ENCODE data around the gene NOM1.

Gene NOM1

GRCh38 chr7:157016024-157016351, 66.5 kb downstream of the NOM1 start:
- Histone ChIP-seq H3K27ac (no peak overlapping the region), H3K36me3 (no peaks in the 10 kb centered on the region), H3K9me3 (no peaks in the 10 kb centered on the region), H3K27me3 (peaks cover 100% of the 10 kb centered on the region), H3K4me3 (ENCODE audit: low read depth in 1 of 2, low read length in 1 of 2) (no peak overlapping the region), H3K4me1 (ENCODE audit: control insufficient read depth in 1 of 2, insufficient read depth in 1 of 2, low read depth in 1 of 2, low read length in 1 of 2) (peaks cover 20 to 33% of the 10 kb centered on the region in 2 experiments)
- TF ChIP-seq CTCF (IDR thresholded peaks at IDR 0.05), result no peak

GRCh38 chr7:157016352-157017041, 67.0 kb downstream of the NOM1 start:
- H3K36me3 ChIP-seq, result no peaks in the 10 kb centered on the region
- no peak overlapping the region for H3K27ac ChIP-seq
- no peak overlapping the region for H3K4me3 ChIP-seq (ENCODE audit: low read depth in 1 of 2, low read length in 1 of 2)
- H3K4me1 ChIP-seq (ENCODE audit: control insufficient read depth in 1 of 2, insufficient read depth in 1 of 2, low read depth in 1 of 2, low read length in 1 of 2), result peaks cover 19 to 33% of the 10 kb centered on the region in 2 experiments
- TF ChIP-seq CTCF (IDR thresholded peaks at IDR 0.05), result no peak
- H3K9me3 ChIP-seq, result no peaks in the 10 kb centered on the region
- peaks cover 100% of the 10 kb centered on the region for H3K27me3 ChIP-seq

- Histone ChIP-seq H3K27me3 (peaks cover 100% of the 10 kb centered on the region), H3K9me3 (no peaks in the 10 kb centered on the region), H3K36me3 (no peaks in the 10 kb centered on the region), H3K4me3 (ENCODE audit: low read depth in 1 of 2, low read length in 1 of 2) (no peak overlapping the region), H3K4me1 (ENCODE audit: control insufficient read depth in 1 of 2, insufficient read depth in 1 of 2, low read depth in 1 of 2, low read length in 1 of 2) (peaks cover 21 to 39% of the 10 kb centered on the region in 2 experiments), H3K27ac (no peak overlapping the region)
- no peak for TF ChIP-seq CTCF (IDR thresholded peaks at IDR 0.05)
Measured at GRCh38 chr7:157017149-157017548, 67.6 kb downstream of the NOM1 start.

GRCh38 chr7:157017603-157018327, 68.3 kb downstream of the NOM1 start:
- Histone ChIP-seq H3K36me3 (no peaks in the 10 kb centered on the region), H3K27ac (no peak overlapping the region), H3K4me1 (ENCODE audit: control insufficient read depth in 1 of 2, insufficient read depth in 1 of 2, low read depth in 1 of 2, low read length in 1 of 2) (peaks cover 21 to 39% of the 10 kb centered on the region in 2 experiments), H3K9me3 (no peaks in the 10 kb centered on the region), H3K4me3 (ENCODE audit: low read depth in 1 of 2, low read length in 1 of 2) (no peak overlapping the region), H3K27me3 (peaks cover 100% of the 10 kb centered on the region)
- TF ChIP-seq CTCF (IDR thresholded peaks at IDR 0.05), result no peak

- TF ChIP-seq CTCF (IDR thresholded peaks at IDR 0.05), result no peak
- Histone ChIP-seq H3K9me3 (no peaks in the 10 kb centered on the region), H3K27ac (no peak overlapping the region), H3K4me3 (ENCODE audit: low read depth in 1 of 2, low read length in 1 of 2) (peak overlapping the region; percentile 6 to 8), H3K4me1 (ENCODE audit: control insufficient read depth in 1 of 2, insufficient read depth in 1 of 2, low read depth in 1 of 2, low read length in 1 of 2) (peaks cover 21 to 39% of the 10 kb centered on the region in 2 experiments), H3K27me3 (peaks cover 100% of the 10 kb centered on the region), H3K36me3 (no peaks in the 10 kb centered on the region)
Measured at GRCh38 chr7:157018328-157018996, 69.0 kb downstream of the NOM1 start.
